ENCODE data around the gene CRTAC1. TPM values are rescaled to one million over a fixed set of nuclear protein-coding genes. Genes with fewer than 3 reads are reported as not detected.

Gene CRTAC1
- total and polyA plus RNA-seq, 9 of the 15 experiments (the other 6 are each of a cell fraction or from before 2014, with no cell fraction given): not detected

GRCh38 chr10:97844678-97845077, 185.7 kb downstream of the CRTAC1 start (continued):
- TF ChIP-seq RERE (CRISPR knock-in tag; IDR thresholded peaks at IDR 0.05; ENCODE audit: borderline replicate concordance) (no peak), BMI1 (IDR thresholded peaks at IDR 0.05; ENCODE audit: low read length) (no peak), PKNOX1 (IDR thresholded peaks at IDR 0.05) (no peak), MEIS2 (IDR thresholded peaks at IDR 0.05; ENCODE audit: partially characterized antibody) (no peak), POLR3G (IDR thresholded peaks at IDR 0.05; ENCODE audit: extremely low read depth, insufficient read length, insufficient replicate concordance) (no peak), KLF10 (CRISPR knock-in tag; IDR thresholded peaks at IDR 0.05) (no peak), ZNF778 (CRISPR knock-in tag; IDR thresholded peaks at IDR 0.05) (no peak), TAF9B (IDR thresholded peaks at IDR 0.05; ENCODE audit: partially characterized antibody) (no peak)
